GM19372 (cell line): Measurements from ENCODE around the gene MBOAT7.
"Not testable (repeated sequence)": the region's sequence is repeated elsewhere in the genome, so short reads cannot be mapped to it uniquely, and the experiment has no call there.

Experiments
- ATAC-seq: cut with Tn5 transposase; IDR thresholded peaks from one replicate; pipeline ENCODE4 v1.9.1; 2021; ENCODE audit warnings: mild to moderate bottlenecking, low read depth, moderate library complexity; ENCODE audit not compliant: unreplicated experiment

The MBOAT7 gene

GRCh38 chr19:54189735-54190502, 539 bp upstream of the MBOAT7 start:
- peak; percentile 42 for ATAC-seq

- ATAC-seq, result no peak
Measured at GRCh38 chr19:54188215-54188871, 1.0 kb downstream of the MBOAT7 start.

- ATAC-seq, result no peak
Measured at GRCh38 chr19:54186934-54187381, 2.4 kb downstream of the MBOAT7 start.

GRCh38 chr19:54186351-54186750, 3.0 kb downstream of the MBOAT7 start:
- no peak for ATAC-seq

GRCh38 chr19:54183431-54183830, 5.9 kb downstream of the MBOAT7 start:
- ATAC-seq, result no peak

- not testable (repeated sequence) for ATAC-seq
Measured at GRCh38 chr19:54181894-54182293, 7.5 kb downstream of the MBOAT7 start.

- no peak for ATAC-seq
Measured at GRCh38 chr19:54180691-54181091, 8.7 kb downstream of the MBOAT7 start.

- no peak for ATAC-seq
Measured at GRCh38 chr19:54179921-54180461, 9.4 kb downstream of the MBOAT7 start.

- no peak for ATAC-seq
Measured at GRCh38 chr19:54179262-54179852, 10.0 kb downstream of the MBOAT7 start.

- no peak for ATAC-seq
Measured at GRCh38 chr19:54178581-54179261, 10.7 kb downstream of the MBOAT7 start.

GRCh38 chr19:54173951-54174834, 15.2 kb downstream of the MBOAT7 start:
- ATAC-seq, result no peak

- no peak for ATAC-seq
Measured at GRCh38 chr19:54173359-54173699, 16.1 kb downstream of the MBOAT7 start.

GRCh38 chr19:54172471-54173358, 16.7 kb downstream of the MBOAT7 start, which contains the start of gene TMC4:
TMC4 (minus strand) TSS chr19:54173160; CDS start chr19:54173117, 43 bp downstream.
- ATAC-seq, result no peak

GRCh38 chr19:54171736-54172431, 17.5 kb downstream of the MBOAT7 start:
- ATAC-seq, result not testable (repeated sequence)

- ATAC-seq, result no peak
Measured at GRCh38 chr19:54169149-54169740, 20.1 kb downstream of the MBOAT7 start.

GRCh38 chr19:54168174-54168917, 21.0 kb downstream of the MBOAT7 start:
- no peak for ATAC-seq

GRCh38 chr19:54165222-54165621, 24.2 kb downstream of the MBOAT7 start:
- ATAC-seq, result no peak
